Activated CD4-positive, alpha-beta memory T cell treated with anti-CD3 and anti-CD28 coated beads for 36 hours (primary cell): ENCODE measurements around the gene NKAIN4. TPM values are rescaled to one million over a fixed set of nuclear protein-coding genes. Genes with fewer than 3 reads are reported as not detected.
A peak's percentile ranks its signal among the peaks of the same experiment; 100 is the strongest.

Experiments
- CTCF ChIA-PET: fragments of 350-600 bp; sonication (Branson Sonifier 250); formaldehyde crosslinking; loops from one replicate; lab custom pipeline; 2021; ENCODE audit warnings: antibody characterized with exemption, inconsistent platforms; lab: Charles Lee
- POLR2A ChIA-PET: fragments of 350-600 bp; sonication (Branson Sonifier 250); formaldehyde crosslinking; loops from one replicate; lab custom pipeline; 2021; ENCODE audit warnings: antibody characterized with exemption; lab: Charles Lee
- DNase-seq: peaks from one replicate; pipeline ENCODE4 v3.0.0-alpha.2; 2020
- H3K27ac Mint-ChIP-seq: one replicate; pipeline ENCODE4 v1.8.0; 2021; ENCODE audit warnings: mixed read lengths
- H3K27me3 Mint-ChIP-seq: one replicate; pipeline ENCODE4 v1.8.0; 2021; ENCODE audit warnings: mixed read lengths
- H3K36me3 Mint-ChIP-seq: one replicate; pipeline ENCODE4 v1.8.0; 2021; ENCODE audit warnings: mixed read lengths
- H3K4me1 Mint-ChIP-seq: one replicate; pipeline ENCODE4 v1.8.0; 2021; ENCODE audit warnings: low read depth, mixed read lengths
- H3K4me3 Mint-ChIP-seq: one replicate; pipeline ENCODE4 v1.8.0; 2021; ENCODE audit warnings: mild to moderate bottlenecking, mixed read lengths
- H3K9me3 Mint-ChIP-seq: one replicate; pipeline ENCODE4 v1.8.0; 2021; ENCODE audit warnings: mixed read lengths
- intact Hi-C: fragments of 100-400 bp; cut with micrococcal nuclease; formaldehyde crosslinking; loops from one replicate; pipeline ENCODE4 v1.15.1; 2023
- total RNA-seq, 2 experiments: library from RNA; stranded (reverse); gene quantifications; one replicate each; pipeline ENCODE4 v1.2.3, GENCODE V29; 2021

The NKAIN4 gene
- total RNA-seq, 2 experiments from 2014 or later: not detected

GRCh38 chr20:63219447-63219821, 34.8 kb downstream of the NKAIN4 start:
- intact Hi-C loops: loop anchor here (5.0 kb wide), 1 partner anchor 53 kb away; the partner anchor contains the start of gene ARFGAP1
- Mint-ChIP-seq H3K27ac (no peak overlapping the region), H3K4me1 (peaks cover 15% of the 10 kb centered on the region), H3K4me3 (no peak overlapping the region), H3K27me3 (no peaks in the 10 kb centered on the region), H3K9me3 (no peaks in the 10 kb centered on the region), H3K36me3 (peaks cover 10% of the 10 kb centered on the region)
- ChIA-PET POLR2A (no interaction called here), CTCF (interaction anchor here (1.0 kb wide), 1 partner anchor 15 kb away, joined by 3 read pairs; no protein-coding TSS in a partner anchor)
- DNase-seq: no peak

- ChIA-PET CTCF (interaction anchor here (1.0 kb wide), 2 partner anchors 16 to 246 kb away, joined by 3 to 4 read pairs; no protein-coding TSS in a partner anchor), POLR2A (no interaction called here)
- Mint-ChIP-seq H3K36me3 (peaks cover 16% of the 10 kb centered on the region), H3K27ac (no peak overlapping the region), H3K4me3 (no peak overlapping the region), H3K9me3 (no peaks in the 10 kb centered on the region), H3K27me3 (no peaks in the 10 kb centered on the region), H3K4me1 (peaks cover 21% of the 10 kb centered on the region)
- no peak for DNase-seq
- intact Hi-C loops: loop anchor here (5.0 kb wide), 1 partner anchor 53 kb away; the partner anchor contains the start of gene ARFGAP1
These were observed 35.4 kb downstream of the NKAIN4 start for GRCh38 chr20:63218701-63219446.

- ChIA-PET CTCF (interaction anchor here (0.6 to 1.0 kb wide), 2 partner anchors 245 to 835 kb away, joined by 3 to 4 read pairs; no protein-coding TSS in a partner anchor), POLR2A (no interaction called here)
- Mint-ChIP-seq H3K36me3 (peaks cover 24% of the 10 kb centered on the region), H3K27me3 (no peaks in the 10 kb centered on the region), H3K4me1 (peaks cover 31% of the 10 kb centered on the region), H3K4me3 (no peak overlapping the region), H3K9me3 (no peaks in the 10 kb centered on the region), H3K27ac (no peak overlapping the region)
- intact Hi-C loops: loop anchor here (5.0 kb wide), 1 partner anchor 55 kb away; the partner anchor contains the start of gene ARFGAP1
- peak; percentile 26 for DNase-seq
These were observed 36.6 kb downstream of the NKAIN4 start for GRCh38 chr20:63217706-63218105.

GRCh38 chr20:63216849-63217471, 37.3 kb downstream of the NKAIN4 start:
- CTCF ChIA-PET: interaction anchor here (1.1 kb wide), 1 partner anchor 36 kb away, joined by 3 read pairs; no protein-coding TSS in a partner anchor
- Mint-ChIP-seq H3K36me3 (peaks cover 31% of the 10 kb centered on the region), H3K27ac (peak overlapping the region; percentile 74), H3K4me3 (peak overlapping the region; percentile 70), H3K9me3 (no peaks in the 10 kb centered on the region), H3K4me1 (peaks cover 38% of the 10 kb centered on the region), H3K27me3 (no peaks in the 10 kb centered on the region)
- no peak for DNase-seq
- intact Hi-C loops: loop anchor here (5.0 kb wide), 1 partner anchor 55 kb away; the partner anchor contains the start of gene ARFGAP1
- POLR2A ChIA-PET: no interaction called here

- DNase-seq: peak; percentile 98
- H3K27me3 Mint-ChIP-seq: no peaks in the 10 kb centered on the region
- peaks cover 44% of the 10 kb centered on the region for H3K4me1 Mint-ChIP-seq
- POLR2A ChIA-PET: no interaction called here
- intact Hi-C loops: loop anchor here (5.0 kb wide), 1 partner anchor 56 kb away; the partner anchor contains the start of gene ARFGAP1
- H3K27ac Mint-ChIP-seq: peak within 1 kb of the TSS; percentile 89
- CTCF ChIA-PET: interaction anchor here (1.1 kb wide), 1 partner anchor 35 kb away, joined by 3 read pairs; no protein-coding TSS in a partner anchor
- H3K36me3 Mint-ChIP-seq: peaks cover 33% of the 10 kb centered on the region
- no peaks in the 10 kb centered on the region for H3K9me3 Mint-ChIP-seq
- peak within 1 kb of the TSS; percentile 99 for H3K4me3 Mint-ChIP-seq
These were observed 38.0 kb downstream of the NKAIN4 start, which contains the start of gene YTHDF1 for GRCh38 chr20:63216041-63216848. YTHDF1 (minus strand) TSS chr20:63216131; CDS start chr20:63215892, 239 bp downstream.

- DNase-seq: peak; percentile 45
- Mint-ChIP-seq H3K36me3 (peaks cover 37% of the 10 kb centered on the region), H3K27me3 (no peaks in the 10 kb centered on the region), H3K9me3 (no peaks in the 10 kb centered on the region), H3K4me1 (peaks cover 48% of the 10 kb centered on the region), H3K4me3 (peak overlapping the region; percentile 99), H3K27ac (peak overlapping the region; percentile 89)
- ChIA-PET CTCF (interaction anchor here (0.6 to 5.7 kb wide), 7 partner anchors 9 to 165 kb away, joined by 3 to 58 read pairs (median 4); no protein-coding TSS in a partner anchor), POLR2A (interaction anchor here (0.8 to 1.3 kb wide), 4 partner anchors 9 to 238 kb away, joined by 3 to 4 read pairs (median 4); partner anchors contain the start of gene ARFGAP1)
- intact Hi-C loops: loop anchor here (5.0 kb wide), 1 partner anchor 57 kb away; the partner anchor contains the start of gene ARFGAP1
These were observed 38.9 kb downstream of the NKAIN4 start for GRCh38 chr20:63215101-63216040.

- H3K27ac Mint-ChIP-seq: no peak overlapping the region
- peaks cover 55% of the 10 kb centered on the region for H3K4me1 Mint-ChIP-seq
- no peaks in the 10 kb centered on the region for H3K9me3 Mint-ChIP-seq
- POLR2A ChIA-PET: interaction anchor here (1.1 to 1.3 kb wide), 3 partner anchors 34 to 237 kb away, joined by 3 to 4 read pairs (median 3); partner anchors contain the start of gene ARFGAP1
- H3K36me3 Mint-ChIP-seq: peaks cover 38% of the 10 kb centered on the region
- intact Hi-C loops: no loop called here
- no peak for DNase-seq
- CTCF ChIA-PET: interaction anchor here (1.0 to 5.7 kb wide), 4 partner anchors 9 to 56 kb away, joined by 3 to 58 read pairs (median 8); no protein-coding TSS in a partner anchor
- H3K27me3 Mint-ChIP-seq: no peaks in the 10 kb centered on the region
- H3K4me3 Mint-ChIP-seq: peak overlapping the region; percentile 99
These were observed 39.7 kb downstream of the NKAIN4 start for GRCh38 chr20:63214514-63214913.

- intact Hi-C loops: no loop called here
- POLR2A ChIA-PET: interaction anchor here (1.0 kb wide), 1 partner anchor 14 kb away, joined by 3 read pairs; no protein-coding TSS in a partner anchor
- CTCF ChIA-PET: interaction anchor here (5.7 kb wide), 1 partner anchor 11 kb away, joined by 58 read pairs; no protein-coding TSS in a partner anchor
- Mint-ChIP-seq H3K9me3 (no peaks in the 10 kb centered on the region), H3K27ac (peak overlapping the region; percentile 46), H3K27me3 (no peaks in the 10 kb centered on the region), H3K4me3 (peak overlapping the region; percentile 32), H3K4me1 (peaks cover 59% of the 10 kb centered on the region), H3K36me3 (peaks cover 45% of the 10 kb centered on the region)
- DNase-seq: no peak
These were observed 41.5 kb downstream of the NKAIN4 start for GRCh38 chr20:63212792-63213191.

- H3K27me3 Mint-ChIP-seq: no peaks in the 10 kb centered on the region
- DNase-seq: no peak
- H3K4me1 Mint-ChIP-seq: peaks cover 59% of the 10 kb centered on the region
- H3K4me3 Mint-ChIP-seq: no peak overlapping the region
- H3K36me3 Mint-ChIP-seq: peaks cover 48% of the 10 kb centered on the region
- CTCF ChIA-PET: interaction anchor here (5.7 kb wide), 1 partner anchor 12 kb away, joined by 58 read pairs; no protein-coding TSS in a partner anchor
- no peak overlapping the region for H3K27ac Mint-ChIP-seq
- no peaks in the 10 kb centered on the region for H3K9me3 Mint-ChIP-seq
- POLR2A ChIA-PET: interaction anchor here (1.0 kb wide), 1 partner anchor 14 kb away, joined by 3 read pairs; no protein-coding TSS in a partner anchor
- intact Hi-C loops: no loop called here
These were observed 41.9 kb downstream of the NKAIN4 start for GRCh38 chr20:63212393-63212730.

GRCh38 chr20:63210011-63210605, 44.2 kb downstream of the NKAIN4 start:
- DNase-seq: no peak
- Mint-ChIP-seq H3K27ac (no peak overlapping the region), H3K27me3 (no peaks in the 10 kb centered on the region), H3K9me3 (no peaks in the 10 kb centered on the region), H3K4me1 (peaks cover 61% of the 10 kb centered on the region), H3K4me3 (no peak overlapping the region), H3K36me3 (peaks cover 59% of the 10 kb centered on the region)
- POLR2A ChIA-PET: no interaction called here
- intact Hi-C loops: no loop called here
- CTCF ChIA-PET: interaction anchor here (2.0 to 5.7 kb wide), 2 partner anchors 13 to 14 kb away, joined by 7 to 58 read pairs; no protein-coding TSS in a partner anchor
